GM12878 (cell line): ENCODE data around the gene CD82. TPM values are rescaled to one million over a fixed set of nuclear protein-coding genes. Genes with fewer than 3 reads are reported as not detected.
A peak's percentile ranks its signal among the peaks of the same experiment; 100 is the strongest.

Experiments
- CBFB ChIP-seq: IDR thresholded peaks from 2 replicates; pipeline ENCODE4 v1.6.1; 2016; ENCODE audit warnings: antibody characterized with exemption, low read depth
- CHD2 ChIP-seq: IDR thresholded peaks from 2 replicates; pipeline ENCODE4 v1.6.1; 2011; ENCODE audit warnings: low read depth, low read length, improper control_type of control experiment, borderline replicate concordance
- DPF2 ChIP-seq: fragments of 450-650 bp; IDR thresholded peaks from 2 replicates; pipeline ENCODE4 v1.6.1; 2017; ENCODE audit warnings: mild to moderate bottlenecking
- ESRRA ChIP-seq: IDR thresholded peaks from 2 replicates; pipeline ENCODE4 v1.6.1; 2012; ENCODE audit warnings: mild to moderate bottlenecking, low read length, improper control_type of control experiment
- MXI1 ChIP-seq: fragments of 150-350 bp; IDR thresholded peaks from 2 replicates; pipeline ENCODE4 v1.6.1; 2011; ENCODE audit warnings: low read depth, mild to moderate bottlenecking, inconsistent platforms, low read length, improper control_type of control experiment
- NFIC ChIP-seq: IDR thresholded peaks from 2 replicates; pipeline ENCODE4 v1.6.1; 2012; ENCODE audit warnings: low read depth, mild to moderate bottlenecking, inconsistent platforms, low read length, moderate library complexity
- NR2C2 ChIP-seq: IDR thresholded peaks from 2 replicates; pipeline ENCODE4 v1.6.1; 2011; ENCODE audit warnings: borderline replicate concordance, low read depth; ENCODE audit not compliant: control insufficient read depth, insufficient read length
- PAX5 ChIP-seq: IDR thresholded peaks from 2 replicates; pipeline ENCODE4 v1.6.1; 2011; ENCODE audit warnings: low read depth, low read length, borderline replicate concordance
- POLR2AphosphoS2 ChIP-seq: IDR thresholded peaks from 2 replicates; pipeline ENCODE4 v1.6.1; 2011; ENCODE audit warnings: low read depth, mild to moderate bottlenecking, low read length, improper control_type of control experiment, moderate library complexity
- POU2F2 ChIP-seq: IDR thresholded peaks from 3 replicates; pipeline ENCODE4 v1.6.1; 2011; ENCODE audit warnings: low read depth, mild to moderate bottlenecking, low read length, borderline replicate concordance
- RAD21 ChIP-seq: IDR thresholded peaks from 2 replicates; pipeline ENCODE4 v1.6.1; 2011; ENCODE audit warnings: mild to moderate bottlenecking, low read depth, low read length, moderate library complexity; ENCODE audit not compliant: insufficient read depth
- RELA ChIP-seq: fragments of 450-650 bp; IDR thresholded peaks from 2 replicates; pipeline ENCODE4 v1.8.0; 2014; ENCODE audit warnings: borderline replicate concordance; ENCODE audit not compliant: partially characterized antibody
- SMAD1 ChIP-seq: fragments of 450-650 bp; IDR thresholded peaks from 2 replicates; pipeline ENCODE4 v1.6.1; 2018; ENCODE audit warnings: mild to moderate bottlenecking, low read depth; ENCODE audit not compliant: partially characterized antibody
- SMAD5 ChIP-seq: IDR thresholded peaks from 2 replicates; pipeline ENCODE4 v1.6.1; 2016; ENCODE audit warnings: antibody characterized with exemption, low read depth
- TBL1XR1 ChIP-seq: IDR thresholded peaks from 2 replicates; pipeline ENCODE4 v1.6.1; 2012; ENCODE audit warnings: low read depth, low read length, improper control_type of control experiment
- TCF7 ChIP-seq: IDR thresholded peaks from 2 replicates; pipeline ENCODE4 v1.6.1; 2014; ENCODE audit warnings: antibody characterized with exemption, borderline replicate concordance
- YBX1 ChIP-seq: fragments of 450-650 bp; IDR thresholded peaks from 2 replicates; pipeline ENCODE4 v1.6.1; 2016; ENCODE audit warnings: antibody characterized with exemption
- ZNF24 ChIP-seq: fragments of 450-650 bp; IDR thresholded peaks from 2 replicates; pipeline ENCODE4 v1.6.1; 2017; ENCODE audit warnings: antibody characterized with exemption, mild to moderate bottlenecking
- polyA plus RNA-seq, 11 experiments: library from polyadenylated mRNA; depleted of rRNA in 4 of 11; unstranded in 6 of 11; stranded (reverse) in 5 of 11; fragments of >200 nt; fragmentation: Nextera tagmentation in 4 of 11; fragmentation: Illumina TruSeq in 1 of 11; extraction: Ambion mirVana in 4 of 11; extraction: Trizol in 1 of 11; gene quantifications; 1 replicate in 1 of 11; 2 replicates in 10 of 11; pipeline versions ENCODE4 v1.2.1 to v1.2.3, GENCODE V29; 2011 to 2016; ENCODE audit warnings: inconsistent platforms in 2 of 11, missing spikeins in 2 of 11, low read depth in 1 of 11
- total RNA-seq, 4 experiments: library from RNA; depleted of rRNA in 3 of 4; stranded (reverse); fragments of >200 nt in 3 of 4; fragmentation: Illumina TruSeq in 1 of 4; extraction: Trizol in 1 of 4; gene quantifications; 2 replicates each; pipeline versions ENCODE4 v1.2.1 to v1.2.3, GENCODE V29; 2013 to 2021
- TF ChIP-seq, protein P1 (sequence below): fragments of 450-650 bp; IDR thresholded peaks from 2 replicates; pipeline ENCODE4 v1.6.1; 2017; ENCODE audit warnings: borderline replicate concordance
- TF ChIP-seq, protein P2 (sequence below): fragments of 450-650 bp; IDR thresholded peaks from 2 replicates; pipeline ENCODE4 v1.6.1; 2017; ENCODE audit warnings: mild to moderate bottlenecking, moderate library complexity

CD82 gene
- total and polyA plus RNA-seq, 10 of the 15 experiments (the other 5 are each of a cell fraction or from before 2014, with no cell fraction given) = 5.2 to 180 (median 84.7) TPM

DNA sequence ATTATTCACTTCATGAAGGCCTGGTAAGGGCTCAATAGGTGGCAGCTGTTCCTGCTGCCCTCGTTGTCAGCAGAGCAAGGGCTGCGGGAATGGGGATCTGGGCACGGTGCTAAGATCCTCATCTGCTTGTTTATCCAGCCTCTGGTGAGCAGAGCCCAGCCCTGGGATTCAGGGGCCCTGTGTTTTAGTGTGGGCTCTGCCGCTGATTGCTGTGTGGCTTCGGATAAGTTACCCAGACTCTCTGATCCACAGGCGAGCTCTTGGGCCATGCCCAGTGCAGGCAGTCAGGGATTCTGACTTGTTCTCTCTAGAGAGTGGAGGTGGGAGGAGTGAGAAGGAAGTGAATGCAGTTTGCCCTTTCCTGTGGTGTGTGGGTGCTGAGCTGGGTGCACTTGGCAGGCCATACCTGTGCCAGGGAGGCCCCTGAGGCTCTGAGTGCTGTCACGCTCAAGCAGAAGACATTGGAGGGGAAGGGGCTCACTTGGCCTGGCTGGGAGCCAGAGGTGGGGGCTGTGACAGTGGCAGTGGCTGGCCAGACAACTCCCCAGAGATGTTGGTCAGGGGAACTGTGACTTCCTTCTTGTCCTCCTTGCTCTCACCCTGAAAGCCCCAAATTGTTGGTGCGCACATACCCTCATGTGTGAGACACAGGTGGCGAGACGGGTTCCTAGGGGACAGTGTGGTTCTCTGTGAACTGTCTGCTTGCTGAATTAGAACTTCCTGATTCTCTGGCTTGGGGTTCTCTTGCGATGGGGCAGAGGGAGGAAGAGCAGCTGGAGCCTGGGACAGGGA lies 43.7 kb downstream of the CD82 start (continued):
- TF ChIP-seq POU2F2 (peak; percentile 48; the same call in 2 of the 3 replicates), SMAD1 (peak; percentile 95), RAD21 (no peak), ZNF24 (0 out of 2 replicates have a peak, but pooled peaks have one; percentile 51), ESRRA (no peak), POLR2AphosphoS2 (peak; percentile 49; the same call in 1 of the 2 replicates), RELA (peak; percentile 71), DPF2 (peak; percentile 98), TCF7 (no peak), NR2C2 (no peak), CBFB (0 out of 2 replicates have a peak, but pooled peaks have one; percentile 50), NFIC (no peak), MXI1 (peak; percentile 77), SMAD5 (no peak), YBX1 (peak; percentile 76; the same call in 1 of the 2 replicates), TBL1XR1 (peak; percentile 48; the same call in 1 of the 2 replicates), CHD2 (peak; percentile 85; the same call in 1 of the 2 replicates), PAX5 (peak; percentile 73; the same call in 1 of the 2 replicates)
- TF ChIP-seq, protein P1, sequence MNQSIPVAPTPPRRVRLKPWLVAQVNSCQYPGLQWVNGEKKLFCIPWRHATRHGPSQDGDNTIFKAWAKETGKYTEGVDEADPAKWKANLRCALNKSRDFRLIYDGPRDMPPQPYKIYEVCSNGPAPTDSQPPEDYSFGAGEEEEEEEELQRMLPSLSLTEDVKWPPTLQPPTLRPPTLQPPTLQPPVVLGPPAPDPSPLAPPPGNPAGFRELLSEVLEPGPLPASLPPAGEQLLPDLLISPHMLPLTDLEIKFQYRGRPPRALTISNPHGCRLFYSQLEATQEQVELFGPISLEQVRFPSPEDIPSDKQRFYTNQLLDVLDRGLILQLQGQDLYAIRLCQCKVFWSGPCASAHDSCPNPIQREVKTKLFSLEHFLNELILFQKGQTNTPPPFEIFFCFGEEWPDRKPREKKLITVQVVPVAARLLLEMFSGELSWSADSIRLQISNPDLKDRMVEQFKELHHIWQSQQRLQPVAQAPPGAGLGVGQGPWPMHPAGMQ = no peak
- TF ChIP-seq, protein P2, sequence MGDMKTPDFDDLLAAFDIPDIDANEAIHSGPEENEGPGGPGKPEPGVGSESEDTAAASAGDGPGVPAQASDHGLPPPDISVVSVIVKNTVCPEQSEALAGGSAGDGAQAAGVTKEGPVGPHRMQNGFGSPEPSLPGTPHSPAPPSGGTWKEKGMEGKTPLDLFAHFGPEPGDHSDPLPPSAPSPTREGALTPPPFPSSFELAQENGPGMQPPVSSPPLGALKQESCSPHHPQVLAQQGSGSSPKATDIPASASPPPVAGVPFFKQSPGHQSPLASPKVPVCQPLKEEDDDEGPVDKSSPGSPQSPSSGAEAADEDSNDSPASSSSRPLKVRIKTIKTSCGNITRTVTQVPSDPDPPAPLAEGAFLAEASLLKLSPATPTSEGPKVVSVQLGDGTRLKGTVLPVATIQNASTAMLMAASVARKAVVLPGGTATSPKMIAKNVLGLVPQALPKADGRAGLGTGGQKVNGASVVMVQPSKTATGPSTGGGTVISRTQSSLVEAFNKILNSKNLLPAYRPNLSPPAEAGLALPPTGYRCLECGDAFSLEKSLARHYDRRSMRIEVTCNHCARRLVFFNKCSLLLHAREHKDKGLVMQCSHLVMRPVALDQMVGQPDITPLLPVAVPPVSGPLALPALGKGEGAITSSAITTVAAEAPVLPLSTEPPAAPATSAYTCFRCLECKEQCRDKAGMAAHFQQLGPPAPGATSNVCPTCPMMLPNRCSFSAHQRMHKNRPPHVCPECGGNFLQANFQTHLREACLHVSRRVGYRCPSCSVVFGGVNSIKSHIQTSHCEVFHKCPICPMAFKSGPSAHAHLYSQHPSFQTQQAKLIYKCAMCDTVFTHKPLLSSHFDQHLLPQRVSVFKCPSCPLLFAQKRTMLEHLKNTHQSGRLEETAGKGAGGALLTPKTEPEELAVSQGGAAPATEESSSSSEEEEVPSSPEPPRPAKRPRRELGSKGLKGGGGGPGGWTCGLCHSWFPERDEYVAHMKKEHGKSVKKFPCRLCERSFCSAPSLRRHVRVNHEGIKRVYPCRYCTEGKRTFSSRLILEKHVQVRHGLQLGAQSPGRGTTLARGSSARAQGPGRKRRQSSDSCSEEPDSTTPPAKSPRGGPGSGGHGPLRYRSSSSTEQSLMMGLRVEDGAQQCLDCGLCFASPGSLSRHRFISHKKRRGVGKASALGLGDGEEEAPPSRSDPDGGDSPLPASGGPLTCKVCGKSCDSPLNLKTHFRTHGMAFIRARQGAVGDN = peak; percentile 95
